ENCODE results near the gene ZNF84.

ZNF84 gene

GRCh38 chr12:133037207-133038005 is at the start of gene ZNF84:
TSS of gene ZNF84 (plus strand) at chr12:133037509. CDS start at chr12:133041468, 3,959 bp downstream.
- Histone ChIP-seq H3K9me3 (ENCODE audit: low read length) (peaks cover 34% of the 10 kb centered on the region), H3K4me3 (ENCODE audit: low read depth in 1 of 2, low read length in 2 of 2) (peak within 1 kb of the TSS; percentile 48 to 67), H3K27me3 (ENCODE audit: control insufficient read depth in 1 of 2, insufficient read depth in 2 of 2, low read length in 2 of 2) (no peaks in the 10 kb centered on the region), H3K4me1 (ENCODE audit: insufficient read depth, low read length) (peaks cover 4% of the 10 kb centered on the region), H3K27ac (ENCODE audit: low read depth, low read length) (peak within 1 kb of the TSS; percentile 87), H3K9ac (ENCODE audit: low read length) (peak within 1 kb of the TSS; percentile 59), H3K36me3 (ENCODE audit: insufficient read depth, low read length) (peaks cover 15% of the 10 kb centered on the region)

GRCh38 chr12:132998741-132999140 is 38.6 kb upstream of the ZNF84 start:
- Histone ChIP-seq H3K27me3 (ENCODE audit: control insufficient read depth in 1 of 2, insufficient read depth in 2 of 2, low read length in 2 of 2) (no peaks in the 10 kb centered on the region), H3K27ac (ENCODE audit: low read depth, low read length) (no peak overlapping the region), H3K4me1 (ENCODE audit: insufficient read depth, low read length) (no peaks in the 10 kb centered on the region), H3K9me3 (ENCODE audit: low read length) (peaks cover 27% of the 10 kb centered on the region), H3K36me3 (ENCODE audit: insufficient read depth, low read length) (no peaks in the 10 kb centered on the region), H3K9ac (ENCODE audit: low read length) (no peak overlapping the region), H3K4me3 (ENCODE audit: low read depth in 1 of 2, low read length in 2 of 2) (no peak overlapping the region)

GRCh38 chr12:133010657-133011297 is 26.5 kb upstream of the ZNF84 start:
- no peaks in the 10 kb centered on the region for H3K27me3 ChIP-seq (ENCODE audit: control insufficient read depth in 1 of 2, insufficient read depth in 2 of 2, low read length in 2 of 2)
- no peaks in the 10 kb centered on the region for H3K4me1 ChIP-seq (ENCODE audit: insufficient read depth, low read length)
- no peak overlapping the region for H3K9ac ChIP-seq (ENCODE audit: low read length)
- no peak overlapping the region for H3K27ac ChIP-seq (ENCODE audit: low read depth, low read length)
- peaks cover 61% of the 10 kb centered on the region for H3K9me3 ChIP-seq (ENCODE audit: low read length)
- H3K36me3 ChIP-seq (ENCODE audit: insufficient read depth, low read length): peaks cover 55% of the 10 kb centered on the region
- H3K4me3 ChIP-seq (ENCODE audit: low read depth in 1 of 2, low read length in 2 of 2): peak overlapping the region in 1 of 2 donors; percentile 6

- Histone ChIP-seq H3K9ac (ENCODE audit: low read length) (no peak overlapping the region), H3K4me3 (ENCODE audit: low read depth in 1 of 2, low read length in 2 of 2) (no peak overlapping the region), H3K27me3 (ENCODE audit: control insufficient read depth in 1 of 2, insufficient read depth in 2 of 2, low read length in 2 of 2) (no peaks in the 10 kb centered on the region), H3K9me3 (ENCODE audit: low read length) (peaks cover 13% of the 10 kb centered on the region), H3K36me3 (ENCODE audit: insufficient read depth, low read length) (no peaks in the 10 kb centered on the region), H3K27ac (ENCODE audit: low read depth, low read length) (no peak overlapping the region), H3K4me1 (ENCODE audit: insufficient read depth, low read length) (no peaks in the 10 kb centered on the region)
These were observed 13.7 kb upstream of the ZNF84 start for GRCh38 chr12:133023566-133023965.

- Histone ChIP-seq H3K36me3 (ENCODE audit: insufficient read depth, low read length) (no peaks in the 10 kb centered on the region), H3K27me3 (ENCODE audit: control insufficient read depth in 1 of 2, insufficient read depth in 2 of 2, low read length in 2 of 2) (no peaks in the 10 kb centered on the region), H3K27ac (ENCODE audit: low read depth, low read length) (no peak overlapping the region), H3K4me1 (ENCODE audit: insufficient read depth, low read length) (no peaks in the 10 kb centered on the region), H3K9ac (ENCODE audit: low read length) (no peak overlapping the region), H3K4me3 (ENCODE audit: low read depth in 1 of 2, low read length in 2 of 2) (no peak overlapping the region), H3K9me3 (ENCODE audit: low read length) (peaks cover 13% of the 10 kb centered on the region)
These were observed 10.3 kb upstream of the ZNF84 start for GRCh38 chr12:133026996-133027395.

GRCh38 chr12:133038118-133038709 is 905 bp downstream of the ZNF84 start:
- Histone ChIP-seq H3K36me3 (ENCODE audit: insufficient read depth, low read length) (peaks cover 23% of the 10 kb centered on the region), H3K27me3 (ENCODE audit: control insufficient read depth in 1 of 2, insufficient read depth in 2 of 2, low read length in 2 of 2) (no peaks in the 10 kb centered on the region), H3K9me3 (ENCODE audit: low read length) (peaks cover 40% of the 10 kb centered on the region), H3K27ac (ENCODE audit: low read depth, low read length) (peak overlapping the region; percentile 87), H3K9ac (ENCODE audit: low read length) (no peak overlapping the region), H3K4me1 (ENCODE audit: insufficient read depth, low read length) (peaks cover 4% of the 10 kb centered on the region), H3K4me3 (ENCODE audit: low read depth in 1 of 2, low read length in 2 of 2) (peak overlapping the region; percentile 48 to 67)

GRCh38 chr12:133046698-133047097 is 9.4 kb downstream of the ZNF84 start:
- no peaks in the 10 kb centered on the region for H3K4me1 ChIP-seq (ENCODE audit: insufficient read depth, low read length)
- H3K9me3 ChIP-seq (ENCODE audit: low read length): peaks cover 86% of the 10 kb centered on the region
- peak overlapping the region in 1 of 2 donors; percentile 10 for H3K4me3 ChIP-seq (ENCODE audit: low read depth in 1 of 2, low read length in 2 of 2)

GRCh38 chr12:133057446-133057845 is 20.1 kb downstream of the ZNF84 start:
- H3K27ac ChIP-seq (ENCODE audit: low read depth, low read length): no peak overlapping the region
- no peaks in the 10 kb centered on the region for H3K4me1 ChIP-seq (ENCODE audit: insufficient read depth, low read length)
- H3K36me3 ChIP-seq (ENCODE audit: insufficient read depth, low read length): peaks cover 37% of the 10 kb centered on the region
- H3K4me3 ChIP-seq (ENCODE audit: low read depth in 1 of 2, low read length in 2 of 2): peak overlapping the region; percentile 12 to 23
- peaks cover 81% of the 10 kb centered on the region for H3K9me3 ChIP-seq (ENCODE audit: low read length)
- no peaks in the 10 kb centered on the region for H3K27me3 ChIP-seq (ENCODE audit: control insufficient read depth in 1 of 2, insufficient read depth in 2 of 2, low read length in 2 of 2)
- no peak overlapping the region for H3K9ac ChIP-seq (ENCODE audit: low read length)

More at GRCh38 chr12:133046698-133047097, 9.4 kb downstream of the ZNF84 start:
- Histone ChIP-seq H3K27me3 (ENCODE audit: control insufficient read depth in 1 of 2, insufficient read depth in 2 of 2, low read length in 2 of 2) (no peaks in the 10 kb centered on the region), H3K27ac (ENCODE audit: low read depth, low read length) (no peak overlapping the region), H3K36me3 (ENCODE audit: insufficient read depth, low read length) (peaks cover 81% of the 10 kb centered on the region), H3K9ac (ENCODE audit: low read length) (no peak overlapping the region)

- H3K4me3 ChIP-seq (ENCODE audit: low read depth in 1 of 2, low read length in 2 of 2): peak overlapping the region; percentile 4 to 12
- no peaks in the 10 kb centered on the region for H3K4me1 ChIP-seq (ENCODE audit: insufficient read depth, low read length)
- no peak overlapping the region for H3K27ac ChIP-seq (ENCODE audit: low read depth, low read length)
- peaks cover 81% of the 10 kb centered on the region for H3K9me3 ChIP-seq (ENCODE audit: low read length)
- peaks cover 27% of the 10 kb centered on the region for H3K36me3 ChIP-seq (ENCODE audit: insufficient read depth, low read length)
- H3K27me3 ChIP-seq (ENCODE audit: control insufficient read depth in 1 of 2, insufficient read depth in 2 of 2, low read length in 2 of 2): no peaks in the 10 kb centered on the region
- H3K9ac ChIP-seq (ENCODE audit: low read length): no peak overlapping the region
These were observed 21.1 kb downstream of the ZNF84 start for GRCh38 chr12:133058203-133059113.

GRCh38 chr12:133061954-133062353 is 24.6 kb downstream of the ZNF84 start:
- H3K9ac ChIP-seq (ENCODE audit: low read length): no peak overlapping the region
- peaks cover 95% of the 10 kb centered on the region for H3K9me3 ChIP-seq (ENCODE audit: low read length)
- H3K27ac ChIP-seq (ENCODE audit: low read depth, low read length): no peak overlapping the region
- no peaks in the 10 kb centered on the region for H3K27me3 ChIP-seq (ENCODE audit: control insufficient read depth in 1 of 2, insufficient read depth in 2 of 2, low read length in 2 of 2)
- H3K4me1 ChIP-seq (ENCODE audit: insufficient read depth, low read length): no peaks in the 10 kb centered on the region
- no peak overlapping the region for H3K4me3 ChIP-seq (ENCODE audit: low read depth in 1 of 2, low read length in 2 of 2)
- H3K36me3 ChIP-seq (ENCODE audit: insufficient read depth, low read length): peaks cover 12% of the 10 kb centered on the region

GRCh38 chr12:133063556-133063955 is 26.2 kb downstream of the ZNF84 start:
- no peaks in the 10 kb centered on the region for H3K27me3 ChIP-seq (ENCODE audit: control insufficient read depth in 1 of 2, insufficient read depth in 2 of 2, low read length in 2 of 2)
- peaks cover 79% of the 10 kb centered on the region for H3K9me3 ChIP-seq (ENCODE audit: low read length)
- H3K27ac ChIP-seq (ENCODE audit: low read depth, low read length): no peak overlapping the region
- no peak overlapping the region for H3K9ac ChIP-seq (ENCODE audit: low read length)
- H3K4me3 ChIP-seq (ENCODE audit: low read depth in 1 of 2, low read length in 2 of 2): peak overlapping the region in 1 of 2 donors; percentile 28
- H3K4me1 ChIP-seq (ENCODE audit: insufficient read depth, low read length): no peaks in the 10 kb centered on the region
- no peaks in the 10 kb centered on the region for H3K36me3 ChIP-seq (ENCODE audit: insufficient read depth, low read length)

Measured in muscle layer of colon (tissue), 2 donors.